ENCODE results near the gene MRPL47. TPM values are rescaled to one million over a fixed set of nuclear protein-coding genes. Genes with fewer than 3 reads are reported as not detected.
"Not testable (repeated sequence)": the region's sequence is repeated elsewhere in the genome, so short reads cannot be mapped to it uniquely, and the experiment has no call there.

Gene MRPL47
- total RNA-seq: 10 to 100 TPM; 77.2 to 86.9 (median 82.6) TPM

- no peaks in the 10 kb centered on the region for H3K27me3 Mint-ChIP-seq (ENCODE audit: low read depth)
- peak within 1 kb of the TSS; percentile 99 for H3K4me3 Mint-ChIP-seq
- H3K36me3 Mint-ChIP-seq (ENCODE audit: insufficient read depth): peaks cover 13% of the 10 kb centered on the region
- peaks cover 38% of the 10 kb centered on the region for H3K4me1 Mint-ChIP-seq (ENCODE audit: low read depth)
- DNase-seq: peak; percentile 88
- ATAC-seq: peak; percentile 97
- no peaks in the 10 kb centered on the region for H3K9me3 Mint-ChIP-seq
These were observed at the start of gene MRPL47, which contains the start of gene NDUFB5 for GRCh38 chr3:179604321-179605078. Gene MRPL47 (minus strand): TSS chr3:179604638. CDS start chr3:179604624, 14 bp downstream. Gene NDUFB5 (plus strand): TSS chr3:179604794. CDS start chr3:179604816, 22 bp downstream.

GRCh38 chr3:179653096-179653797 lies 48.8 kb upstream of the MRPL47 start:
- DNase-seq (peak; percentile 58), ATAC-seq (peak; percentile 69 to 77)
- Mint-ChIP-seq H3K36me3 (ENCODE audit: insufficient read depth) (peaks cover 7% of the 10 kb centered on the region), H3K4me3 (peak overlapping the region; percentile 92), H3K4me1 (ENCODE audit: low read depth) (peaks cover 26% of the 10 kb centered on the region), H3K9me3 (no peaks in the 10 kb centered on the region), H3K27me3 (ENCODE audit: low read depth) (no peaks in the 10 kb centered on the region)

GRCh38 chr3:179652447-179653095 lies 48.1 kb upstream of the MRPL47 start, which contains the start of gene USP13:
Gene USP13 (plus strand): TSS chr3:179653040. CDS start chr3:179653226, 186 bp downstream.
- Mint-ChIP-seq H3K4me1 (ENCODE audit: low read depth) (peaks cover 24% of the 10 kb centered on the region), H3K4me3 (peak within 1 kb of the TSS; percentile 92), H3K27me3 (ENCODE audit: low read depth) (no peaks in the 10 kb centered on the region), H3K9me3 (no peaks in the 10 kb centered on the region), H3K36me3 (ENCODE audit: insufficient read depth) (peaks cover 7% of the 10 kb centered on the region)
- ATAC-seq (peak; percentile 54 to 73), DNase-seq (peak; percentile 43)

- Mint-ChIP-seq H3K27me3 (ENCODE audit: low read depth) (no peaks in the 10 kb centered on the region), H3K4me1 (ENCODE audit: low read depth) (peaks cover 24% of the 10 kb centered on the region), H3K4me3 (peak overlapping the region; percentile 80), H3K9me3 (no peaks in the 10 kb centered on the region), H3K36me3 (ENCODE audit: insufficient read depth) (peaks cover 7% of the 10 kb centered on the region)
- no peak for DNase-seq
- no peak for ATAC-seq
These were observed 47.4 kb upstream of the MRPL47 start for GRCh38 chr3:179651687-179652446.

GRCh38 chr3:179646177-179646576 lies 41.7 kb upstream of the MRPL47 start:
- H3K4me3 Mint-ChIP-seq: no peak overlapping the region

GRCh38 chr3:179643837-179644236 lies 39.4 kb upstream of the MRPL47 start:
- not testable (repeated sequence) for ATAC-seq; DNase-seq; H3K4me3 Mint-ChIP-seq; H3K27me3 Mint-ChIP-seq (ENCODE audit: low read depth); H3K9me3 Mint-ChIP-seq; H3K4me1 Mint-ChIP-seq (ENCODE audit: low read depth); H3K36me3 Mint-ChIP-seq (ENCODE audit: insufficient read depth)

More at GRCh38 chr3:179646177-179646576, 41.7 kb upstream of the MRPL47 start:
- ATAC-seq: no peak
- H3K4me1 Mint-ChIP-seq (ENCODE audit: low read depth): no peaks in the 10 kb centered on the region
- H3K27me3 Mint-ChIP-seq (ENCODE audit: low read depth): no peaks in the 10 kb centered on the region
- no peaks in the 10 kb centered on the region for H3K36me3 Mint-ChIP-seq (ENCODE audit: insufficient read depth)
- H3K9me3 Mint-ChIP-seq: no peaks in the 10 kb centered on the region
- no peak for DNase-seq

- peaks cover 1% of the 10 kb centered on the region for H3K36me3 Mint-ChIP-seq (ENCODE audit: insufficient read depth)
- H3K4me3 Mint-ChIP-seq: no peak overlapping the region
- no peaks in the 10 kb centered on the region for H3K27me3 Mint-ChIP-seq (ENCODE audit: low read depth)
- H3K4me1 Mint-ChIP-seq (ENCODE audit: low read depth): no peaks in the 10 kb centered on the region
- DNase-seq: no peak
- H3K9me3 Mint-ChIP-seq: peaks cover 3% of the 10 kb centered on the region
- no peak for ATAC-seq
These were observed 38.4 kb upstream of the MRPL47 start for GRCh38 chr3:179642871-179643270.

GRCh38 chr3:179640469-179640868 lies 36.0 kb upstream of the MRPL47 start:
- H3K9me3 Mint-ChIP-seq: peaks cover 3% of the 10 kb centered on the region
- no peaks in the 10 kb centered on the region for H3K4me1 Mint-ChIP-seq (ENCODE audit: low read depth)
- ATAC-seq: no peak
- no peak for DNase-seq
- H3K4me3 Mint-ChIP-seq: no peak overlapping the region
- H3K27me3 Mint-ChIP-seq (ENCODE audit: low read depth): no peaks in the 10 kb centered on the region
- H3K36me3 Mint-ChIP-seq (ENCODE audit: insufficient read depth): peaks cover 1% of the 10 kb centered on the region

- no peak overlapping the region for H3K4me3 Mint-ChIP-seq
- DNase-seq: no peak
- H3K4me1 Mint-ChIP-seq (ENCODE audit: low read depth): no peaks in the 10 kb centered on the region
- no peaks in the 10 kb centered on the region for H3K27me3 Mint-ChIP-seq (ENCODE audit: low read depth)
- ATAC-seq: no peak
- H3K9me3 Mint-ChIP-seq: no peaks in the 10 kb centered on the region
- H3K36me3 Mint-ChIP-seq (ENCODE audit: insufficient read depth): peaks cover 5% of the 10 kb centered on the region
These were observed 26.5 kb upstream of the MRPL47 start for GRCh38 chr3:179630753-179631451.

GRCh38 chr3:179624451-179624850 lies 20.0 kb upstream of the MRPL47 start:
- H3K4me3 Mint-ChIP-seq: no peak overlapping the region
- H3K27me3 Mint-ChIP-seq (ENCODE audit: low read depth): no peaks in the 10 kb centered on the region
- no peaks in the 10 kb centered on the region for H3K9me3 Mint-ChIP-seq
- DNase-seq: no peak
- no peaks in the 10 kb centered on the region for H3K4me1 Mint-ChIP-seq (ENCODE audit: low read depth)
- no peak for ATAC-seq
- peaks cover 37% of the 10 kb centered on the region for H3K36me3 Mint-ChIP-seq (ENCODE audit: insufficient read depth)

- Mint-ChIP-seq H3K27me3 (ENCODE audit: low read depth) (no peaks in the 10 kb centered on the region), H3K4me3 (no peak overlapping the region), H3K9me3 (no peaks in the 10 kb centered on the region), H3K36me3 (ENCODE audit: insufficient read depth) (peaks cover 43% of the 10 kb centered on the region), H3K4me1 (ENCODE audit: low read depth) (no peaks in the 10 kb centered on the region)
- ATAC-seq: no peak
- no peak for DNase-seq
These were observed 17.6 kb upstream of the MRPL47 start for GRCh38 chr3:179622023-179622422.

- peaks cover 5% of the 10 kb centered on the region for H3K4me1 Mint-ChIP-seq (ENCODE audit: low read depth)
- H3K9me3 Mint-ChIP-seq: no peaks in the 10 kb centered on the region
- ATAC-seq: no peak
- H3K27me3 Mint-ChIP-seq (ENCODE audit: low read depth): no peaks in the 10 kb centered on the region
- no peak overlapping the region for H3K4me3 Mint-ChIP-seq
- DNase-seq: no peak
- peaks cover 26% of the 10 kb centered on the region for H3K36me3 Mint-ChIP-seq (ENCODE audit: insufficient read depth)
These were observed 11.2 kb upstream of the MRPL47 start for GRCh38 chr3:179615458-179616173.

- peaks cover 15% of the 10 kb centered on the region for H3K4me1 Mint-ChIP-seq (ENCODE audit: low read depth)
- no peak for DNase-seq
- no peaks in the 10 kb centered on the region for H3K27me3 Mint-ChIP-seq (ENCODE audit: low read depth)
- ATAC-seq: no peak
- H3K4me3 Mint-ChIP-seq: no peak overlapping the region
- H3K9me3 Mint-ChIP-seq: no peaks in the 10 kb centered on the region
- peaks cover 18% of the 10 kb centered on the region for H3K36me3 Mint-ChIP-seq (ENCODE audit: insufficient read depth)
These were observed 9.4 kb upstream of the MRPL47 start for GRCh38 chr3:179613807-179614206.
